NCI-H748 (cell line): ENCODE results near the gene PRR16.
"Not testable (repeated sequence)": the region's sequence is repeated elsewhere in the genome, so short reads cannot be mapped to it uniquely, and the experiment has no call there.

Experiments used
- DNase-seq: peaks from one replicate; lab custom pipeline; 2025; ENCODE audit not compliant: unreplicated experiment; lab: John Stamatoyannopoulos, UW

The PRR16 gene

DNA sequence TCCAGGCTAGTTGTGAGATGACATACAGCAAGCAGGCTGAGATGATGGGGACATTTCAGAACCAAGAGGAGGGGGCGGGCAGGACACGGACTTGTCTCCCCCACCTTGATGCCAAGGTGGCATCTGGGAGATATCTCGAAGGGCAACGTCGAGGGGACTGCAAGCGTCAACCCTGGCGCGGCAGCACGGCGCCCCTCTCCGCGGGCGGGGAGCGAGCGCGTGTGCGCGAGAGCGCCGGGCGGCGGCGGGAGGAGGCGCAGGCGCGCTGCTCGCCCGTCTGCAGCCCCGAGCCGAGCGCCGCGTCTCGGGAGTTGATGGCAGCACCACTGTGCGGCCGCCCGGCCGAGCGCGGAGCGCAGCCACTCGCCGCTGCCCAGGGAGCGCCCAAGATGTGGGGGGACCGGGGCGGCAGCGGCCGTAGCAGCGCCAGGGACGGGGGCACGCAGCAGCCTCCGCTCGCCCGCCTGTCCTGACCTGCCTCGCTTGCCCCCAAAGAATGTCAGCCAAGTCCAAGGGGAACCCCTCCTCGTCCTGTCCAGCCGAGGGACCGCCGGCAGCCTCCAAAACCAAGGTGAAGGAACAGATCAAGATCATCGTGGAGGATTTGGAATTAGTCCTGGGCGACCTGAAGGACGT is at the start of gene PRR16:
Gene PRR16, plus strand, starts transcription at position 310 of the 636 bp plus-strand sequence.
- peak; percentile 72 for DNase-seq

DNA sequence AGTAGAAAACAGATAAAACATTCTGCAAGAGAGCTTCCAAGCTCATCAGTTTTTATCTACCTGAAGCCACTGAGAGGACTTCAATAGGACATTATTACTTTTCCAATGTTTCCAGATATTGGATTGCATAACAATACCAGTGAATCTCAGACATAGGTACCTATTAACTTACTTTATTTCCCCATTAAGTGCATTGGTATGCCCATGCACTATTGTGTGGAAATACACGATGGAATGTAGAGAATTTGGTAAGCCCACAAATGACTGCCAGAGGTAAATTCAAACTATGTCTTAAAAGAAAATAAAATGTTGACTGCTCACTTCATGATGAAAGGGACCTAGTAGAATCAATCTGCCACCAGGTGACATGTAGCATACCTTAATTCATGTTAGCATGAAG is 48.1 kb upstream of the PRR16 start:
- DNase-seq, result no peak

DNA sequence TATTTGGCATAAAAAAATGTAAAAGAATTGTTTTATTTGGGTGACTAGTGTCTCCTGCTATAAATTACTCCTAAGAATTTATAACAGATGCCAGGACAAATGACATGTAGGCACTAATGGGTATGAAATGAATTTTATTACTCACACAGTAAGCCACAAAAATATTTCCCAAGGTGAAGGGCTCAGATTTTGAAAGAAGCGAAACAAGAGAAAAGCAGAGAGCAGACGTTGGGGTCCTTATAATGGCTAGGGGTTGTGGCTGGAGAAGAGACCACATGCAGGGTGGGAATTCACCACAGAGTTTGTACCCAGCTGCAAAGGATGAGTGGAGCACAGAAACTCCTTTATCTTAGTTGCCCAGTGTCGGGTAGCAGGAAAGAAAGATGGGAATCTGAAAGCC is 45.0 kb upstream of the PRR16 start:
- no peak for DNase-seq

DNA sequence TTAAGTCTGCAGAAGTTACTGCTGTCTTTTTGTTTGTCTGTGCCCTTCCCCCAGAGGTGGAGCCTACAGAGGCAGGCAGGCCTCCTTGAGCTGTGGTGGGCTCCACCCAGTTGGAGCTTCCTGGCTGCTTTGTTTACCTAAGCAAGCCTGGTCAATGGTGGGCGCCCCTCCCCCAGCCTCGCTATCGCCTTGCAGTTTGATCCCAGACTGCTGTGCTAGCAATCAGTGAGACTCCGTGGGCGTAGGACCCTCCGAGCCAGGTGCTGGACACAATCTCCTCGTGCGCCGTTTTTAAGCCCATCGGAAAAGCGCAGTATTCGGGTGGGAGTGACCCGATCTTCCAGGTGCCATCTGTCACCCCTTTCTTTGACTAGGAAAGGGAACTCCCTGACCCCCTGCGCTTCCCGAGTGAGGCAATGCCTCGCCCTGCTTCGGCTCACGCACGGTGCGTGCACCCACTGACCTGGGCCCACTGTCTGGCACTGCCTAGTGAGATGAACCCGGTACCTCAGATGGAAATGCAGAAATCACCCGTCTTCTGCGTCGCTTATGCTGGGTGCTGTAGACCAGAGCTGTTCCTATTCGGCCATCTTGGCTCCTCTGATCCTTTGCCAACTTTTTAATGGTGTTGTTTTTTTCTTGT is 37.3 kb upstream of the PRR16 start:
- DNase-seq, result peak; percentile 23

DNA sequence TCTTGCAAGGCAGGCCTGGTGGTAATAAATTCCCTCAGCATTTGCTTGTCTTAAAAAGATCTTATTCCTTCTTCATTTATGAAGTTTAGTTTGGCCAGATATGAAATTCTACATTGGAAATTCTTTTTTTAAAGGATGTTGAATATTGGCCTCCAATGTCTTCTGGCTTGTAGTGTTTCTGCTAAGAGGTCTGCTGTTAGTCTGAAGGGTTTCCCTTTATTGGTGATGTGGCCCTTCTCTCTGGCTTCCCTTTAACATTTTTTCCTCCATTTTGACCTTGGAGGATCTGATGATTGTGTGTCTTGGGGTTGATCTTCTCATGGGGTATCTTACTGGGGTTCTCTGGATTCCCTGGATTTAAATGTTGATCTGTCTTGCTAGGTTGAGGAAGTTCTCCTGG is 33.5 kb upstream of the PRR16 start:
- no peak for DNase-seq

DNA sequence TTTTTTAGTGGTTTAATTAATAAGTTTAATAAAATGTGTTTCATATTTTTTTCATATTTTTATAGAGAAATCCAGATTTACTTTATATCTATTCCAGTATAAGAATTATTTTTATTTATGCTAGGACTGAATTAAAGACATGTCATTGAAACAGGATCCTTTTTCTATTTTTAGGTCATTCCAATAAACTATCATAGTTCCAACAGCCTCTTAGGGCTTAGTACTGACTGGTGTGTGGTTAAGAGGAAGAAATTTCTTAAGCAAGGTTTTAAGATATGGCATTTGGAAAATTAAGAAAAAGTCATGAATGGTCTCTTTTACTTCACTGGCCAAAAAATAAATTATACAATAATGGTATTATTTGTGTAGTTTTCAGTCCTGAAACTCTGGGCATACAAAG is 31.2 kb upstream of the PRR16 start:
- no peak for DNase-seq

DNA sequence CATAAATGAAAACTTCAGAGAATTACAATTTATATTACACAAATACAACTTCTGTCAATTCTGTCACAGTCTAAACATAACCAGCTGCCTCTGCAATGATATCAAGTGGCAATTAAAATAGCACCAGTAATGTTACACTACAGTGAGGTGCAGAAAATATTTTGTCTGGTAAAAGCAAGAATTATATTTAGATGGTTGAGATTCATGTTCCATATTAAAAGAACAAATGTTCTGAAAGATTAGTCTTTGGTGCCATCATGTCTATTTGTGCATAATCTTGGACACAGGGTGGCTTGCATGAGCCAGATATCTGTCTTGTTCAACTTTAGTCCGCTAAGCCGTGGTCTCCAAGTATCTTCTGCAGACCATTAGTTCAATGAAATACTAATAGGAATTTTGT is 29.0 kb upstream of the PRR16 start:
- no peak for DNase-seq

DNA sequence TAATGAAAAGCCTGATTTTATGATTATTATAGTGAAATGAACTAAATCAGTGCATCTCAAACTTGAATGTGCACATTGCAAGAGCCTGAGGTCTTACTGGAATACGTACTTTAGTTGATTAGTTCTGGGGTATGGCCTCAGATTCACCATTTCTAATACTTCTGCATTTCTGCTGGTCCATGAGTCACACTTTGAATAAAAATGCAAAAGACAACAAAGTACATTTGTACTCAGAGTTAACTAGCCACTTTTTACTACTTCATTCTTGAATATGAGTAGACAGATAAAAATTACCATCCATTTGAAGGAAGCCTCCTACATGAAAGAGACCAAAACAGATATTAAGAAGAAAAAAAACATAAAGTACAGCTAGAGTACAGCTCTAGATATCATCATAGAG is 27.1 kb upstream of the PRR16 start:
- DNase-seq, result no peak

DNA sequence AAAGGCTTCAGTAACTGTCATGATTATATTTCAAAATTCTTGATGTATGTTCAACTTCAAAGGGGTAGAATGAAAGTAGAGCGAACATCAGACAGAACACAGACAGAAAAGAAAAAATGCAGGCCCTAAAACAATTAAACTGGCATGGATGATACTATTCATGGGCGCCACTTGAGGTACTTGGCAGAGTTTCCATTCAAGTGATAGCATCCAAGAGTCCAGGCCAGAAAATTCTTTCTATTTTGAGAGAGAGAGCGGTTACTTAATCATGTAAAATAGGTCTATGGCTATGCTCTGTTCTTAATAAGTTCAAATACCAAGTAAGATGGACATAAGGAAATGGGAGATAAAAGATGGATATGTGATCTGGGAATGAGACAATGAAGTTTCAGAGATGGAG is 21.4 kb upstream of the PRR16 start:
- DNase-seq, result no peak

DNA sequence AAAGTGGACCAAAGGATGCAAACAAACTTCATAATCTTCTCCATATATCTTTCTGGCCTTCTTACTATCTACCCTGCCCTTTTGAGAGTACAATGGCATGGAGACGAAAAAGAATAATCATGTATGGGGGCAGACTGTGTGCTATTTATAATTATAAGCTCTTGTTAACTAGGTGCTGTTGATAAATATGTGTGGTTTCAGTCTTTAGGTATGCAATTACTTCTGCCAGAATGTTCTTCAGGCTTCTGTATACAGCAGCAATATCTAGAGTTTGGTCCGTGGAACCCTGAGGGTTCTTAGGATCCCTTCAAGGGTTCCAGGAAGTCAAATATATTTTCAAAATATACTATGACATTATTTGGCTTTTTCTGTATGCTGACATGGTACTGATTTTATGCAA is 20.5 kb upstream of the PRR16 start:
- DNase-seq, result no peak

DNA sequence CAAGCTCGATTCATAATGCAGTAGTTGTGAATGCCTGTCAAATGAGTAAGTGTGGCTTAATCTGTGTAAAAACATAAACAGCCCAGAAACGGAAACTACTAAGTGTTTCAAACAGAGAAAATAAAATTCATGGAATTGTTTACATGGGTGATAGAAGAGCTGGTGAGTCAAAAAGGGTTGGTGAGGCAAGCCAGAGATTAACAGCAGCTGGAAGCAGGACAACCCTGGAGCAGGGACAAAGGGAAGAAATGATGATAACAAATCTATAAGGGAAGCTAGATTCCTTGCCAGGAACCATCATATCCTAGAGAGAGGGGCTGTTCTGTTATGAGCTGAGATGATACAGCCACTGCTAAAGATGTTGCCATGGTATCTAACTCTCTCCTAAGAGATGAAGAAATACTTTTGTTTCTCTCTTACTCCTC is 18.0 kb upstream of the PRR16 start:
- no peak for DNase-seq

DNA sequence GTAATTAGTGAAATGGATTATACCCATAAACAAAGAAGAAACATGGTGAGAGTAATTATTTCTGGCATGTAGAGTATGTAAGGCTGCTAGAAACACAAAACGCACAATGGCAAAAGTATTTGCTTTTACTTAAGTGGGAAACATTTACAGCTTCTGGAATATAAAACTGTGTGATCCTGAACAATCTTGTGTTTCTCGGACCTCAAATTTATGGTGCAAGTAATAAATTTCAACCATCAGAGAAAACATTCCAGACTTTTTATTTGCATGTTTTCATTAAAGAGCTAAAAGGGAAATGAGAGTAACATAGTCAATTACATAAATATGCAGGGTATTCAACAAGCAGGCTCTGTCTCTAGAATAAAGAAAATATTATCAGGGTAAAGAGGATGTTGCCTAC is 17.2 kb upstream of the PRR16 start:
- no peak for DNase-seq

DNA sequence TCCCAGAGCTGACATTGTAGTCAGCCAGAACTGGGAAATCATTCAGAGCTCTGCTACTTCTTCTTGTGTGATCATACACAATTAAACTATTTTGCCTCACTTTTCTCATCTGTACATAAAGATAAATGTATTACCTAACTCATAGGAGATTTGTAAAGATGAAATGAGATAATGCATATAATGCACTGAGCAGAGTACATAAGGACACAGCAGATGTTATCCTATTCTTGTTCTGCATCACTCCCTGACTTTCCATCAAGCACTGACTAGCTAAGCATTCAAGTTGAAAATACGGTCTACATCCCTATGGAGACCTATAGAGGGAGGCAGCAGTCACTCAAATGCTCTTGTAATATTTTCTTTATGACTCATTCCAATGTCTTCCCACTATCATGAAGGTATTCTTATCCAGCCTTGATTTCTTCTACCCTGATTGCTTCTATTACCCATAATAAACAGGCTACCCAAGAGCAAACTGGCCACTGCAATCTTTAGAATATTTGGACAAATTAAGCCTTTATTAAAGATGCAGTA is 16.3 kb upstream of the PRR16 start:
- no peak for DNase-seq

DNA sequence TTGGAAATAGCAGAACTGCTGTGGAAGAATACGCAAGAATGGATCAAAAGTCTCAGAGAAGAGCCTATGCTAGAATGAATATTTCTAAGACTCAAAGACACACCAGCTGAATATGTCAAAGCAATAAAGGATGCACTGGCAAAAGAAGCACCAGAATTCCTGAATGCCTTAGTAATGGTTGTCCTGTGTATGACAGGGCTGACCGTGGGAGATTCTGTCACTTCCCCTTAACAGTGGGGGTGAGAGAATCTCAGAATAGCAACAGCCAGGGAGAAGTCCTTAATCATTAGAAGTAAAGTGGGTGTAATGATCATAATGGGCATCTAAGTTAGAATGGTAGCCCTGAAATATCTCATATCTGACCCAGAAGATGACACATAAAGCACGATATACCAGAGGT is 14.6 kb upstream of the PRR16 start:
- no peak for DNase-seq

DNA sequence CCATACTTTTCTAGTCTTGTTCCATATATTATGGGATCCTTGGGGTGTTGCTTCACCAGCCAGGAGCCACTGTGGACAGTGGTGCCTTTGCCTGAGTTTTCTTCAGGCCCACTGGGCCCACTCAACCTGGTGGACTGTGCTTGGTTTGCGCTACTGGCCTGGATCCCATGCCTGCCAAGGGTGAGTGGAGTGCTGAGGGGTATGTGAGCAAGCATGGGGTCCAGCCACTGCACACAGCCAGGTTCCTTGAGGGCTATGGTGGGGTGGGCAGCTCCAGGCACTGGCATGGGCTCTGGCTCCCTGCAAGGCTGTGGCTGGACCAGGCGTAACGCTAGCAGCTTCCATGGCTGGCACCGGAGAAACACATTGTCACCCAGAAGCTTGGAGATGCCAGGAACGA is 13.2 kb upstream of the PRR16 start:
- DNase-seq, result no peak

DNA sequence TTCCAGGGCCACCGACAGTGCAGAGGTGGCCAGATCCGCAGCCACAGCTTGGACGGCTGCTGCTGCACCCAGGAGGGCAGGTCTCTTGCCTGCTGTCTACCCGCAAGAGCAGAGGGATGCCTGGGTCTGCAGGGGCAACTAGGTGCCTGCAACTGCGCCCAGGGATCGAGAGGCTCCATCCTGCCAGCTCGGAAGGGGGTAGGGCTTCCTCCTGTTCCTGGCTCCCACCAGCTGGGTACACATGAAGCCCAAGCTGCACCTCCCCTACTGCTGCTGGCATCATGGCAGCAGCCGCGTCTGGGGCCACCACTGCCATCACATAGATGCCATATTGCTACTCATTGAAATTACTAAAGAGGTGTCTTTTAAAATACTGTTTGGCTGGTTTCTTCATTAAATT is 12.7 kb upstream of the PRR16 start:
- no peak for DNase-seq

DNA sequence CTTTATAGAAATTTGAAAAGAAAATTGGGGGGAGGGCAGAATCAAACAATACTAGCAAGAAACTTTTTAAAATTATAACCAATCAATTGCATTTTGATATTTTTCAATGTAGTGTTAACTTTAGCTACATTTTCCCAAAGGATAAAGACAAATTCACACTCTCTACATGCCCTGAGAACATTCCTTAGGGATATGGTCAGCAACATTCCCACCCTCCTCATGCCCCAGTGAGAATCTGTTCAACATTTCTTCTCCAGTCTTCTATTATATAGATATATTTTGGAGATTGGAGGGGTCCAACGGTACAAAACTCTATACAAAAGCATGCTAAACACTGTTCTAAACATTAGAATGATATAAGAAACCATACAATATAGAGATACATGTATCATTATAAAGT is 11.6 kb upstream of the PRR16 start:
- no peak for DNase-seq

DNA sequence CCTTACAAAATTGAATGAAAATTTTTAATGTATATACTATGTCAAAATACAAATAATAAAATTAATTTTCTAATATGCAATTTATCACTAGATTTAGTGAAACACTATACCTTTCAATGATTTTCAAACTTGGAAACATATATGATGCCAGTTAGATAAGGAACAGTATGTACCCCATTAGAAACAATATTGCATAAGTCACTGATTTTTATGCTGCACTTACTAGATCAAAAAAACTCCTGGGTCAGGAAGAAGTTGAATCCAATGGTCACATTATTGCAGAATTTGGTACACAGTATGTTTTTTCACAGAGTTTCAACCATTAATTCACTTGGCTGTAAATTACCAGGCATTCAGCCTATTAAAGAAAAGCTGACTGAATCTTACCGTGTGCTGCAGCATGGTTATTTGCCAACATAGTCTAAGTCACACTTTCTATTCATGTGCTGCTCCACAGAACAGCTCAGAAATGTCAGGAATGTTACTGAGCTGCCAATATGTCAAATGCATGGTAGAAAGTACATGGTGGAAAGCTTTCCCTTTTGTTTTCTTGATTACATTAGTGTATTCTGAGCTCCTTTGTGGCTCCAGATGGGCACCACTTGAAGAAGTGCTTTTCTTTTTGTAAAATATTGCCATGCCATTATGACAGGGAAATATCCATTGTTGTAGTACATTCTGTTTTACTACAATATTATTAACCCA is 9.9 kb upstream of the PRR16 start:
- DNase-seq, result no peak

DNA sequence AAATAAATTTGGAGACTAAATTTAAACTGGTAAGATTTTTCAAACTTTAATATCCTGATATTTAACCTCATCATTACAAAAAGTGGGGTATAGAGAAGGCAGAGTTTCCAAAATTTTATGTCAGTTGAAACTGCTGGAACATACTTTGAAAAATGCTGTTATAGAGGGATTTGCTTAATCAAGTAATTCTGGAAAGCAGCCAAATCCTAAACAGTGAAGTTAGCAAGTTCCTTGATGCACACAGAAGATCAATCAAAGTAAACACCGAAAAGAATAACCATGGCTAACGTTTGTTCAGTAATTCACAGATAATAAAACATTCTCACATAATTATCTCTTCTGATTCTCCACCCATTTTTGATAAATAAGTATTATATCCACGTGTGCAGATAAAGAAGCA is 8.1 kb upstream of the PRR16 start:
- no peak for DNase-seq

DNA sequence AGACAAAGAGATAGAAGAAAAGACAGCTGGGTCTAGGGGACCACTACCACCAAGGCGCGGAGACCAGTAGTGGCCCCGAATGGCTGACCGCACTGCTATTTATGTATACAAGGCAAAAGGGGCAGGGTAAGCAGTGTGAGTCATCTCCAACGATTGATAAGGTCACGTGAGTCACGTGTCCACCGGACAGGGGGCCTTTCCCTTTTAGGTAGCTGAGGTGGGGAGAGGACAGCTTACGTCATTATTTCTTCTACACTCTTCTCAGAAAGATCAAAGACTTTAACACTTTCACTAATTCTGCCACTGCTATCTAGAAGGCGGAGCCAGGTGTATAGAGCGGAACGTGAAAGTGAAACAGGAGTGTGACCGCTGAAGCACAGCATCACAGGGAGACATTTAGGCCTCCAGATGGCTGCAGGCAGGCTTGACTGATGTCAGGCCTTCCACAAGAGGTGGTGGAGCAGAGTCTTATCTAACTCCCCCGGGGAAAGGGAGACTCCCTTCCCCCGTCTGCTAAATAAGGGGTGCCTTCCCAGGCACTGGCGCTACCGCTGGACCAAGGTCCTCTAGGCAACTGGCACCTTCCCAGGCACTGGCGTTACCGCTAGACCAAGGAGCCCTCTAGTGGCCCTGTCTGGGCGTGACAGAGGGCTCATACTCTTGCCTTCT is 6.1 kb upstream of the PRR16 start:
- peak; percentile 71 for DNase-seq

DNA sequence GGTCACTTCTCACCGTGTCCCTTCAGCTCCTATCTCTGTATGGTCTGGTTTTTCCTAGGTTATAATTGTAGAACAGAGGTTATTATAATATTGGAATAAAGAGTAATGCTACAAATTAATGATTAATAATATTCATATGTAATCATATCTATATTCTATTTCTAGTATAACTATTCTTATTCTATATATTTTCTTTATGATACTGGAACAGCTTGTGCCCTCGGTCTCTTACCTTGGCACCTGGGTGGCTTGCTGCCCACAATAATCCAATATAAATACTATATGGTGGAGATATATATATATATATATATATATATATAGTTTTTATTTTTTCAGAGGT is 5.6 kb upstream of the PRR16 start:
- DNase-seq, result not testable (repeated sequence)

DNA sequence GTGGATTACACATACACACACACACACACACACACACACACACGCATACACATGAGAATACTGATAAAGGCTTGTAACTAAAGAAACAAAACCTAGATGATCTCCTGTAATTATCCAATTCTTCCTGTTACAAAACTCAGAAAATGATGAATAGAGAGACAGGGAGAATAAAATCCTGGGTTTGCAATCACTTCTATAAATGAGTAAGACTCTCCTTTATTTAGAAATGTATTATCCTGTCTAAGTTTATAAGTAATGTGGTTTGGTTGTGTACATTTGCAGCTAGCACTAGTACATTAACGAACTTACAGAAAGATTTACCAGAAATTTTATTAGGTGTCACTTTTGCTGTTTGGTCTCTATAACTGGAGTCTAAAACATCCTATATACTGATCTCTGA is 2.8 kb upstream of the PRR16 start:
- DNase-seq, result no peak
